Neural progenitor cell (in vitro differentiated cells): ENCODE results near the gene PDILT.

Experiments used
- EZH2 ChIP-seq: fragments of 200-600 bp; sonication (generic); IDR thresholded peaks from 2 replicates; pipeline ENCODE4 v1.6.1; 2017; ENCODE audit warnings: antibody characterized with exemption, mild to moderate bottlenecking, moderate library complexity
- EZH2phosphoT487 ChIP-seq: fragments of 200-600 bp; sonication (generic); IDR thresholded peaks from 2 replicates; pipeline ENCODE4 v1.6.1; 2017; ENCODE audit warnings: antibody characterized with exemption
- TF ChIP-seq, protein P1 (sequence below): fragments of 200-600 bp; sonication (generic); IDR thresholded peaks from 2 replicates; pipeline ENCODE4 v1.5.1; 2017; ENCODE audit warnings: antibody characterized with exemption, mild to moderate bottlenecking

DNA sequence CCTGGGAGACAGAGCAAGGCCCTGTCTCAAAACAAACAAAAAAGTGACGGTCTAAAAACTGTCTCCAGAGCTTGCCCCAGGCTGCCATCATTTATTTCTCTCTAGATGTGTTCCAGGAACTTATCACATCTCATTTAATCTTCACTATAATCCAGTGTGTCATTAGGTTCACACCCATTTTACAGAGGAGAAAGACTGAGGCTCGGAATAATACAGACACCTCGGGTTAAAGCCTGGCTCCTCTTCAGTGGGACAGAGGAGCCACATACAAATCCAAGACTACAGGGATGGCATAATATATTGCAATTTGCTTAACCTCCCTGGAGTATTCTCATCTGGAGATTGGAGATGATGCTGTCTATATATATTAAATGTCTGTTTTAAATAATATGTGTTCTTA lies 5.9 kb downstream of the PDILT start:
- TF ChIP-seq, protein P1, sequence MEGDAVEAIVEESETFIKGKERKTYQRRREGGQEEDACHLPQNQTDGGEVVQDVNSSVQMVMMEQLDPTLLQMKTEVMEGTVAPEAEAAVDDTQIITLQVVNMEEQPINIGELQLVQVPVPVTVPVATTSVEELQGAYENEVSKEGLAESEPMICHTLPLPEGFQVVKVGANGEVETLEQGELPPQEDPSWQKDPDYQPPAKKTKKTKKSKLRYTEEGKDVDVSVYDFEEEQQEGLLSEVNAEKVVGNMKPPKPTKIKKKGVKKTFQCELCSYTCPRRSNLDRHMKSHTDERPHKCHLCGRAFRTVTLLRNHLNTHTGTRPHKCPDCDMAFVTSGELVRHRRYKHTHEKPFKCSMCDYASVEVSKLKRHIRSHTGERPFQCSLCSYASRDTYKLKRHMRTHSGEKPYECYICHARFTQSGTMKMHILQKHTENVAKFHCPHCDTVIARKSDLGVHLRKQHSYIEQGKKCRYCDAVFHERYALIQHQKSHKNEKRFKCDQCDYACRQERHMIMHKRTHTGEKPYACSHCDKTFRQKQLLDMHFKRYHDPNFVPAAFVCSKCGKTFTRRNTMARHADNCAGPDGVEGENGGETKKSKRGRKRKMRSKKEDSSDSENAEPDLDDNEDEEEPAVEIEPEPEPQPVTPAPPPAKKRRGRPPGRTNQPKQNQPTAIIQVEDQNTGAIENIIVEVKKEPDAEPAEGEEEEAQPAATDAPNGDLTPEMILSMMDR, result no peak
- TF ChIP-seq EZH2 (no peak), EZH2phosphoT487 (no peak)
